Epithelial cell of proximal tubule (primary cell): Measurements from ENCODE around the gene ACER3. TPM values are rescaled to one million over a fixed set of nuclear protein-coding genes. Genes with fewer than 3 reads are reported as not detected.
"Not testable (repeated sequence)": the region's sequence is repeated elsewhere in the genome, so short reads cannot be mapped to it uniquely, and the experiment has no call there.

Experiments used
- DNase-seq: peaks from one replicate; pipeline ENCODE4 v3.0.0-alpha.2; 2011; ENCODE audit warnings: low read depth
- H3K4me3 ChIP-seq: 2 replicates; pipeline ENCODE4 v1.5.1; 2011; ENCODE audit warnings: low read depth, mild to moderate bottlenecking, low read length
- total RNA-seq: library from RNA; depleted of rRNA; stranded (reverse); fragments of >200 nt; gene quantifications from 2 replicates; pipeline ENCODE4 v1.2.3, GENCODE V29; 2015
- TF ChIP-seq, protein P1 (sequence below): conservative IDR thresholded peaks from 2 replicates; pipeline ENCODE4 v1.5.1; 2012; ENCODE audit warnings: low read depth, mild to moderate bottlenecking, low read length

Gene ACER3
- total RNA-seq, 1 donor from 2014 or later: 11.4 TPM

DNA sequence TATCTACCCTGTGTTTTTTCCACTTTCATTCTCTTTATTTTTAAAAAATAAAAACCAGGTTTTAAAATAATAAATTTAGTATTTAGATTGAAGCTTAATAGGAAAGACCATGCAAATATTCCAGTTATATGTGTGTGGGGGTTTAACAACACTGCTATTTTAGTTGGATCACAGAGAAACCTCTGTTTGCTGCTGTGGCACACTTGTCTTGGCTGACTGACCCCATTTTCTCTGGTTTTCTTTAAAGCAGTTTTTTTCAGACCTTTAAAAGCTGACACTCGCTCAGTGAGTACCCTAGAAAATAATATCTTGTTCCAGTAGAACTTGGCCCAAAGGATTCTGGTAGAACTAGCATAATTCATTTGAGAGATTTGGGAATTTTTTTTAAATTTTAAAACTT, 31.6 kb downstream of the ACER3 start:
- TF ChIP-seq, protein P1, sequence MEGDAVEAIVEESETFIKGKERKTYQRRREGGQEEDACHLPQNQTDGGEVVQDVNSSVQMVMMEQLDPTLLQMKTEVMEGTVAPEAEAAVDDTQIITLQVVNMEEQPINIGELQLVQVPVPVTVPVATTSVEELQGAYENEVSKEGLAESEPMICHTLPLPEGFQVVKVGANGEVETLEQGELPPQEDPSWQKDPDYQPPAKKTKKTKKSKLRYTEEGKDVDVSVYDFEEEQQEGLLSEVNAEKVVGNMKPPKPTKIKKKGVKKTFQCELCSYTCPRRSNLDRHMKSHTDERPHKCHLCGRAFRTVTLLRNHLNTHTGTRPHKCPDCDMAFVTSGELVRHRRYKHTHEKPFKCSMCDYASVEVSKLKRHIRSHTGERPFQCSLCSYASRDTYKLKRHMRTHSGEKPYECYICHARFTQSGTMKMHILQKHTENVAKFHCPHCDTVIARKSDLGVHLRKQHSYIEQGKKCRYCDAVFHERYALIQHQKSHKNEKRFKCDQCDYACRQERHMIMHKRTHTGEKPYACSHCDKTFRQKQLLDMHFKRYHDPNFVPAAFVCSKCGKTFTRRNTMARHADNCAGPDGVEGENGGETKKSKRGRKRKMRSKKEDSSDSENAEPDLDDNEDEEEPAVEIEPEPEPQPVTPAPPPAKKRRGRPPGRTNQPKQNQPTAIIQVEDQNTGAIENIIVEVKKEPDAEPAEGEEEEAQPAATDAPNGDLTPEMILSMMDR: no peak
- no peak overlapping the region for H3K4me3 ChIP-seq
- DNase-seq: no peak

DNA sequence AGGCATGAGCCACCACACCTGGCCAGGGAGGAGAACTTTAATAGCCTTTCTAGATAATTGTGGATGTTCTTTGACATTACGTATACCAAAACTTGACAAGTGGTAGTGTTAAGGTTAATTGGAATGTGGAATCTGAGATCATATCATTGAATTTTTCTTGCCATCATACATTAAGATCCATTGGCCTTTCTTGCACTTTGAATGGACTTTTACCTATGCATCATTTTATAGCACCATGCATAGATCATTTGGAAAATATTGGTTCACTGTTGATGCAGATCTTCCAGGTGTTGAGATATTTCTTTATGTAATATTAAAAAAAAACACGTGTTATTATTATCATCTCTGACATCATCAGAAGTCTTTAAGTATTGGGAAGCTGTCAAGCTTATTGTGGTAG, 36.5 kb downstream of the ACER3 start:
- TF ChIP-seq, protein P1: no peak
- no peak overlapping the region for H3K4me3 ChIP-seq
- no peak for DNase-seq

GRCh38 chr11:76901144-76901543, 40.4 kb downstream of the ACER3 start:
- TF ChIP-seq, protein P1: no peak
- no peak overlapping the region for H3K4me3 ChIP-seq
- DNase-seq: no peak

GRCh38 chr11:76901622-76902021, 40.9 kb downstream of the ACER3 start:
- H3K4me3 ChIP-seq, DNase-seq: not testable (repeated sequence)

DNA sequence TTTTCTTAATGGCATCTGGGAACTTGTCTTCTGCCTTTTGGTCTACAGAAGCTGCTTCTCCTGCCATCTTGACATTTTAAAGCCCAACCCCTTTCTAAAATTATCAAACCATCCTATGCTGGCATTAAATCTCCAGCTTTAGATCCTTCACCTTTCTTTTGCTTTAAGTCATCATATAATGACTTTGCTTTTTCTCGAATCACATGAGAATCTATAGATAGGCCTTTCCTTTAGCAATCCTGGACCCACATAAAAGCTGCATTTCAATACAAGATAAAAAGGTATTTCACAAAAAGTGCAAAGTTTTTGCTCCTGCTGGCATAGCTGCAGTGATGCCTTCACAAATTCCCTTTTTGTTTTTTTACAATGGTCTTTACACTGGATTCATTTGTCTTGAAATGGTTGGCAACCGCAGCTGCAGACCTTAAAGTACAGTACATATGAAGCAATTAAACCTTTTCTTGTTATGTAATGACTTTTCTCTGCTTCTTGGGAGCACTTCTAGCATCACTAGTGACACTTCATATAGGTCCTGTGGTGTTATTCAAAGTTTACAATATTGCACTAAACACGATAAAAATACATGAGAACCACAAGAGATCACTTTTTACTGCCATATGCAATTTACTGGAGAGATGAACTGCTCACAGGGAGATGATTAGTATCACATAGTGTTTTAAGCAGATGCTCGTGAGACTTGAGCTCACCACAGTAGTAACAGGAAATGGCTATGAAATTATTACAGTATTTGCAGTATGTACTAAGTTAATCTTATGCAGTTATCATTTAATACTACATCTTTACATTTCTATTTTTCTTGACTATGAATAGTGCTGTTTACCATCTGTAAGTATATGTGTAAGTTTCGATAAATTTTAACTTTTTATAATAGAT, 41.6 kb downstream of the ACER3 start:
- H3K4me3 ChIP-seq: no peak overlapping the region
- TF ChIP-seq, protein P1: no peak
- DNase-seq: no peak

DNA sequence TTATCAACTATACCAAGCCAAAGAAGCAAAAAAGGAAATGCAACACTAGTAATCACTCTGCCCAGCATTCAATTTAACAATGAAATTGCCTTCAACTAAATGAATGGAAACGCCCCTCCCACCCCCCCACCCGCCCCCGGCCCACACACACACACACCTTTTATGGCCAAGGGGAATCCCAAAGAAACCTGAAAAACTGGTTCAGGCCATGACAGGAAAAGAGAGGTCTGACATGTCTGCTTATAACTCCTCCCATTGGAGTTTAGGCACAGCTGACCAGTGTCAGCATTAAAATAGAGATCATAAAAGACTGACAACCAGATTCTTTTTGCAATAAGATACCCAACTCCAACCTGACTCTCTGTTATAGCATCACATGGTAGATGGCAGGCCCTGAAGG, 42.6 kb downstream of the ACER3 start:
- no peak overlapping the region for H3K4me3 ChIP-seq
- TF ChIP-seq, protein P1: no peak
- DNase-seq: no peak

GRCh38 chr11:76910620-76911414, 50.1 kb downstream of the ACER3 start:
- peak; percentile 49 for DNase-seq

More at GRCh38 chr11:76910620-76911414, 50.1 kb downstream of the ACER3 start:
- H3K4me3 ChIP-seq: no peak overlapping the region
- TF ChIP-seq, protein P1: no peak
